GM23248 (cell line): Measurements from ENCODE around the gene KCNIP1.

ENCODE experiments used
- EZH2 ChIP-seq: fragments of 200-600 bp; sonication (generic); IDR thresholded peaks from 2 replicates; pipeline ENCODE4 v1.6.1; 2018; ENCODE audit warnings: antibody characterized with exemption, mild to moderate bottlenecking; ENCODE audit not compliant: insufficient read depth, poor library complexity, severe bottlenecking
- EZH2phosphoT487 ChIP-seq: fragments of 200-600 bp; sonication (generic); IDR thresholded peaks from 2 replicates; pipeline ENCODE4 v1.6.1; 2018; ENCODE audit warnings: antibody characterized with exemption, moderate library complexity, mild to moderate bottlenecking, low read depth; ENCODE audit not compliant: insufficient read depth

DNA sequence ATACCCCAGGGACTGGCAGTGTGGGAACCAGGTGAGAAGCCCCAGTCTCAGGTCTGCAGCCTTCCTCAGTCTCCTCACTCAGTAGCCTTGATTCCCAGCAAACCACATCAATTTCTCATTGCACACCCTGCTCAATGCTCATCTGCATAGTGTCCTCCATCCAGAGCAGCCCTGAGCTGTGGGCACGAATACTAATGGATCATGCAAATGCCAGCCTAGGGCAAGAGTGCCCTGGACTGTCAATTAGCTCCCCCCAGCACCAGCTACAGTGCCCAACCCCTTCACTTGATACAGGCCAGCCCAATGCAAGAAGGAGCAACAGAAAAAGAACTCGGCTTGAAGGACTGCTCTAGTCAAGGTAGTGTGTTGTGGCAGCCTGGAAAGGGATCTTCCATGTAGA lies 9.8 kb upstream of the KCNIP1 start:
- TF ChIP-seq EZH2phosphoT487 (no peak), EZH2 (no peak)
